Testis (tissue), 2 donors: ENCODE measurements around the gene UPK3B.
"Not testable (repeated sequence)": the region's sequence is repeated elsewhere in the genome, so short reads cannot be mapped to it uniquely, and the experiment has no call there.

Experiments used
- CTCF ChIP-seq, 3 experiments: fragments of 450-650 bp in 2 of 3; fragments of 200-600 bp in 1 of 3; sonication (generic) in 1 of 3; IDR thresholded peaks; one replicate each; pipeline ENCODE4 v1.5.1; 2016 to 2019; ENCODE audit warnings: antibody characterized with exemption in 3 of 3, mild to moderate bottlenecking in 2 of 3, moderate library complexity in 1 of 3
- POLR2A ChIP-seq: fragments of 450-650 bp; IDR thresholded peaks from one replicate; pipeline ENCODE4 v1.6.1; 2017; ENCODE audit warnings: antibody characterized with exemption, mild to moderate bottlenecking, moderate library complexity

GRCh38 chr7:76476742-76477474 is 33.4 kb upstream of the UPK3B start:
- not testable (repeated sequence) for TF ChIP-seq CTCF (IDR thresholded peaks at IDR 0.05); POLR2A
